Measurements from ENCODE around the gene RARG.
A peak's percentile ranks its signal among the peaks of the same experiment; 100 is the strongest.

The RARG gene

GRCh38 chr12:53244337-53244736, 12.3 kb upstream of the RARG start:
- no peak for DNase-seq

- no peak for DNase-seq
Observed at GRCh38 chr12:53241623-53242412, 9.8 kb upstream of the RARG start.

- no peak for DNase-seq
Observed at GRCh38 chr12:53239643-53240258, 7.7 kb upstream of the RARG start.

- no peak for DNase-seq
Observed at GRCh38 chr12:53236443-53237111, 4.6 kb upstream of the RARG start.

GRCh38 chr12:53235742-53236442, 3.9 kb upstream of the RARG start:
- no peak for DNase-seq

- no peak for DNase-seq
Observed at GRCh38 chr12:53235164-53235563, 3.2 kb upstream of the RARG start.

- no peak for DNase-seq
Observed at GRCh38 chr12:53234271-53234914, 2.4 kb upstream of the RARG start.

- no peak for DNase-seq
Observed at GRCh38 chr12:53233671-53234121, 1.7 kb upstream of the RARG start.

GRCh38 chr12:53232646-53233461, 845 bp upstream of the RARG start:
- DNase-seq: peak in 3 of 4 experiments; percentile 50 to 74 (median 69)

GRCh38 chr12:53231671-53231920, 413 bp downstream of the RARG start:
- DNase-seq: no peak

GRCh38 chr12:53230108-53230845, 1.7 kb downstream of the RARG start:
- no peak for DNase-seq

- DNase-seq: no peak
Observed at GRCh38 chr12:53229454-53229853, 2.6 kb downstream of the RARG start.

GRCh38 chr12:53227836-53228235, 4.2 kb downstream of the RARG start:
- DNase-seq: peak in 3 of 4 experiments; percentile 53 to 55 (median 53)

- DNase-seq: no peak
Observed at GRCh38 chr12:53227341-53227740, 4.7 kb downstream of the RARG start.

GRCh38 chr12:53226815-53227214, 5.2 kb downstream of the RARG start:
- DNase-seq: no peak

- DNase-seq: no peak
Observed at GRCh38 chr12:53225635-53226424, 6.2 kb downstream of the RARG start.

- DNase-seq: no peak
Observed at GRCh38 chr12:53224897-53225634, 6.9 kb downstream of the RARG start.

- no peak for DNase-seq
Observed at GRCh38 chr12:53224061-53224896, 7.7 kb downstream of the RARG start.

Measured in suppressor macrophage (primary cell).